Stimulated activated CD4-positive, alpha-beta T cell treated with anti-CD3 and anti-CD28 coated beads, Interleukin-4, amount 100 ng/mL, for 1 hour (primary cell): ENCODE results near the gene GLG1.
"Not testable (repeated sequence)": the region's sequence is repeated elsewhere in the genome, so short reads cannot be mapped to it uniquely, and the experiment has no call there.

Experiments
- DNase-seq: peaks from one replicate; pipeline ENCODE4 v3.0.0-alpha.2; 2020

GLG1 gene

DNA sequence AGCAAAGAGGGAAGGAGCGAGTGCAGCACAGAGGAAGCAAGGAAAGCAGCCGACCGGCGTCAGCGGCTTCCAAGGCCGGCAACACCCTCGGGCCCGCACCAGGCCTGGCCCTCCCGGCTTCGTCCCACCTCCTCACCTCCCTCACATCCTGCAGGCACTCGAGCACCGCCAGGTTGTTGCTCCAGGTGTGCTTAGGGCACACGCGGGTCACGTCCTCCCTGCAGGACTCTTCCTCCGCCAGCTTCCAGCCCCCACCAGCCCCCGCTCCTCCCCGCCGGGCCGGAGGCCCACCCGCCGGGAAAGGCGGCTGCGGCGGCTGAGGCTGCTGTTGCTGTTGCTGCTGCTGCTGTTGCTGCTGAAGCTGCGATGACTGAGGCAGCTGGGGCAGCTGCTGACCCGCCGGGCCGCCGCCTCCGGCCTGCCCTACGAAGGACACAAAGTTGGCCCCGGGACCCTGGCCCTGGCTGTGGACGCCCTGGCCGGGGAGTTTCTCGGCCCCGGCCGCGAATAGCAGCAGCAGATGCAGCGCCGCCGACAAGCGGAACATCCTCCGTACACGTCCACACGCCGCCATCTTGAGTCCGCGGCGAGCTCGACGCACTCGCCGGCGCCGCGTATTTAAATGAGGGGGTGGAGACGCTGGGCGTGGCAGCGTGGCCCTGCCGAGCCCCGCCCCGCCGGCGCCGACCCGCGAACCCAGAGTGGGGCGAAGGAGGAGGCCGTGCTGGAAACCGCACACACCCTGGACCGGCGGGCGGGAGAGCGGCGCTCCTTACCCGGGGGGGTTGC, at the start of gene GLG1:
Gene GLG1, minus strand, starts transcription at position 594 of the 789 bp plus-strand sequence. Its CDS starts 20 bp downstream, at position 574.
- peak; percentile 92 for DNase-seq

DNA sequence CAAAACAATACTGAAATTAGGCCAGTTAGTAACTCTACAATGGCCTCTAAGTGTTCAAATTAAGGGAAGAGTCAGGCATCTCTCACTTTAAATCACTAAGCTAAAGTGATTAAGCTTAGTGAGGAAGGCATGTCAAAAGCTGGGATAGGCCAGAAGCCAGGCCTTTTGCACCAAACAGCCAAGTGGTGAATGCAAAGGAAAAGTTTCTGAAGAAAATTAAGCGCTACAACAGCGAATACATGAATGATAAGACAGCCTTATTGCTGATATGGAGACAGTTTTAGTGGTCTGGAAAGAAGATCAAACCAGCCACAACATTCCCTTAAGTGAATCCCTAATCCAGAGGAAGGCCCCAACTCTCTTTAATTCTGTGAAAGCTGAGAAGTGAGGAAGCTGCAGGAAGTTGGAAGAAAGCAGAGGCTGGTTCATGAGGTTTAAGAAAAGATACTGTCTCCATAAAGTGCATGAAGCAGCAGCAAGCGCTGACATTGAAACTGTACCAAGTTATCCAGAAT, 47.7 kb upstream of the GLG1 start:
- no peak for DNase-seq

DNA sequence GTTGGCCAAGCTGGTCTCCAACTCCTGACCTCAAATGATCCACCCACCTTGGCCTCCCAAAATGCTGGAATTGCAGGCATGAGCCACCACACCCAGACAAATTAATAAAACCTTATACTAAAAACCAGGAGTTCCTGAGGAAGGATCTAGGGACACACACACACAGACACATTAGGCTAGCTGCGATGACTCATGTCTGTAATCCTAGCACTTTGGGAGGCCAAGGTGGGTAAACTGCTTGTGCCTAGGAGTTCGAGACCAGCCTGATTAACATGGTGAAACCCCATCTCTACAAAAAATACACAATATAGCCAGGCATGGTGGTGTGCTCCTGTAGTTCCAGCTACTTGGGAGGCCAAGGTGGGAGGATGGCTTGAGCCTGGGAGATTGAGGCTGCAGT, 46.0 kb upstream of the GLG1 start:
- DNase-seq: not testable (repeated sequence)

DNA sequence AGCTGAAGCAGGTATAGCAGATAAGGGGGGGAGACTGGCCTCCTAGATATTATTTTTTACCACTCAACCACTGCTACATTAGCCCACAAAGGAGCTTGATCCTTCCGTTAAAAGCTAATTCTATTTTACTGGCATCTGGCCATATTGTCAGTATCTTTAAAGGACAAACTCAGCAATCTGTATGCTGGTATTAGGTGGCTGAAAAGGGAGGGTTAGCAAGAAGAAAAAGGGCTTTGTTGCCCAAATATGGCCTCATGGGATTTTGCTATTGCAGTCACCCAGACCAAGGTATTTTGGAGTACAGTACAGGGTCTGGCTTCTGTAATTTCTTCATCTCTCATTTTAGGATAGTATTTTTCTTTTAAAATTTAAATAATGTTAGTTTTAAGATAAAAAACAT, 45.3 kb upstream of the GLG1 start:
- DNase-seq: no peak

DNA sequence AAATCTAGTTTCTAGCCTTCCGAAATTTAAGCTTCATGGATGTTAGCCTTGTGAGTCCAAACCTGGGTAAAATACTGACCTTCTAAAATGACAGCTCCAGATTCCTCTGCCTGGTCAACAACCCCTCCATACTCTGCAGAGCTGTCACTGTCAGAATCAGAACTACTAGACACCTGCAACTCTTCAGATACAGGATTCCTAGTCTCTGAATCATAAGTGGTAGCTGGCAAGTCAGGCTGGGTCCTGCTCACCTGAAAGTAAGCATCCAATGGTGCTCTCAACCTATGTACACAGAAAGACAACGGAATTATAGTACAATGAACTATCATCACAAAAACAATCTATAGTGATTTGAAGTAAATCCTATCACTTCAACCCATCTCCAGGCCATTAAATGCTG, 44.9 kb upstream of the GLG1 start:
- DNase-seq: no peak

DNA sequence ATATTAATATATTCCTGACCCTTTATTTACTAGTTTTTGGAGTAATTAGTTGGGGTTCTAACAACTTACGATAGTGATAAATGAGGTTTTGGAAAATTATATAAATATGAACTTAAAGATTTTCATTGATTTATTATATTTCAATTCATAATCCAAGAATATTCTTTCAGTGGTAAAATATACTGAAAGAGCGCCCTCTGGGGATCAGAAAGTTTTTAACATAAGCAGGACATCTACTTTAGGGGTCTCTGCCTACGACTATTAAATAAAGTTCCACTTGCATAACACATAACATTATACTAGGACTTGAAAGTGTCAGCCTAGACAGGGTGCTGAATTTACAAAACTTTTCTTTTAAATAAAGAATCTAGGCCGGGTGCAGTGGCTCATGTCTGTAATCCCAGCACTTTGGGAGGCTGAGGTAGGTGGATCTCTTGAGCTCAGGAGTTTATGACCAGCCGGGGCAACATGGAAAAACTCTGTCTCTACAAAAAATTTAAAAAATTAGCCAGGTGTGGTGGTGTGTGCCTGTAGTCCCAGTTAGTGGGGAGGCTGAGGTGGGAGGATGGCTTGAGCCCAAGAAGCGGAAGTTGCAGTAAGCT, 44.2 kb upstream of the GLG1 start:
- no peak for DNase-seq

DNA sequence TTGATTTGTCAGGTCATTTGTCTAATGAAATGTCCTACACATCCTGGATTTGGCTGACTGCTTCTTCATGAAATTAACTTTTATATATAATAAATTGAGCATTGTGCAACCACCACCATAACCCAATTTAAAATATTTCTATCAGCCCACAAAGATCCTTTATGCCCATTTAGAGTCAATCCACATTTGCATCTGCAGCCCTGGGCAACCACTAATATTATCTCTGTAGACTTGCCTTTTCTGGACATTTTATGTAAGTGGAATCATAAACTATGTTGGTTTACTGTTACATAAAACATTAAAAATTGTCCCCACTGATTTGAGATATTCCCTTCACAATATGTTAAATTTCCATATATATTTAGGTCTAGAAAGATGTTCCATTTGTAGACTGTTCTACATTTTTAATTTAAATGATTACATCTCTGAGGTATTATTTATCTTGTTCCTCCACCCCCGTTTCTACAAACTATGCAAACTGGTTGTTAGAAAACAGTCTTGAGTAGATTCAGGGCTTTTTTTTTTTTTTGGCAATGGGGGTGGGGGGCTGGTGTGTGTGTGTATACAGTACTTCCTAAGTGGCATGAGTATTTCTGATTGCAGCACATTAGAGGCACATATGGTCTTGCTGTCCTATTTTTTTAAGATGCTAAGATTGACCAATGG, 43.1 kb upstream of the GLG1 start:
- DNase-seq: no peak

DNA sequence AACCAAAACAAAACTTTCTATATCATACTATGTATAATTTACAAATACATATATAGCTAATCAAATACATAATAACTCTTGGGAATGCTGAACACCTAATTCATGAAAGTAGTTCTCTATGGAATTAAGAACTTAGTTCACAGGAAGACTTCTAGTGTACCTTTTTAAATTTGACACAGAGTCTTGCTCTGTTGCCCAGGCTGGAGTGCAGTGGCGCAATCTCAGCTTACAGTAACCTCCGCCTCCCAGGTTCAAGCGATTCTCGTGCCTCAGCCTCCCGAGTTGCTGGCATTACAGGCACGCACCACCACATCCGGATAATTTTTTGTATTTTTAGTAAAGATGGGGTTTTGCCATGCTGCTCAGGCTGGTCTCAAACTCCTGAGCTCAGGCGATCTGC, 35.1 kb upstream of the GLG1 start:
- no peak for DNase-seq

DNA sequence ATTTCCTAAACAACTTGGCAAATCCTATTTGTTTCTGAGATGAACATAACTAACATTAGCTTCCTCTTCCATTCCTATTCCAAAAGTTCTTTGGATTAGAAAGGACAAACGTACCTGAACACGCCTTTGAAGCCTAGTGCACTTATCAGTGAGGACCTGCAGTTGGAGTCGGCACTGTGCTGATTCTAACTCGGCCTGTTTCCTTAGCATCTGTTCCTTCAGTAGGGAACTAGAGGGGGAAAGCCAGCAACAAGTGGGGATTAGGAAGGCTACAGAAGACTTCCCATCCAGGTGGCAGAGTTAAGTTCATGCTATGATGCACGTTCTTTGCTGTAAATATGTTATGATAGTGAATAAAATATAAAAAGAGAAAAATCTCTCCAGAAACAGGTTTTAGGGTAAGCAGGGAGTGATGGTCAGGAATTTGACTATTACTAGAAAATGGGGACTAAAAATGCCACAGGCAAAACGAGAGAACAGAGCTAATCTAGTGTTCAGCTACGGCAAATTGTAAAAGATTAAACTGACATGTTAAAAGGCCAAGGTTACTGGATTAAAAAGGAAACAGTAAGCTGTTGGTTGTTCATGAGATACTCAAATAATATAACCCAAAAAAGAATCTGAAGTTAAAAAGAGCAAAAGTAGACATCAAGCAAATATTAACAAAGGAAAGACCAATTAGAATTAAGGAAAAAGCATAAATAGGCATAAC, 31.0 kb upstream of the GLG1 start:
- no peak for DNase-seq

DNA sequence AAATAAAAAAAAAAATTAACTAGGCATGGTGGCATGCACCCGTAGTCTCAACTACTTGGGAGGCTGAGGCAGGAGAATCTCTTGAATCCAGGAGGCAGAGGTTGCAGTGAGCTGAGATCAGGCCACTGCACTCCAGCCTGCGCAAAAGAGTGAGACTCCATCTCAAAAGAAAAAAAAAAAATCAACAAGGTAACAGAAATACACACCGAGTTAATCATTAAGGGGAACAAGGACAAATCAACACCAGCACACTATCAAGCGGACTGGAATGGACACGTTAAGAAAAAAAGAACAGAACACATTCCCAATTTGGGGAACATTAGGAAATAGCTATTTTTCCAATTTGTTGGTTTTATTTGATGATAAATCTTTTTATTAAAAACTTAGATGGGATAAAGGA, 28.4 kb upstream of the GLG1 start:
- DNase-seq: no peak

DNA sequence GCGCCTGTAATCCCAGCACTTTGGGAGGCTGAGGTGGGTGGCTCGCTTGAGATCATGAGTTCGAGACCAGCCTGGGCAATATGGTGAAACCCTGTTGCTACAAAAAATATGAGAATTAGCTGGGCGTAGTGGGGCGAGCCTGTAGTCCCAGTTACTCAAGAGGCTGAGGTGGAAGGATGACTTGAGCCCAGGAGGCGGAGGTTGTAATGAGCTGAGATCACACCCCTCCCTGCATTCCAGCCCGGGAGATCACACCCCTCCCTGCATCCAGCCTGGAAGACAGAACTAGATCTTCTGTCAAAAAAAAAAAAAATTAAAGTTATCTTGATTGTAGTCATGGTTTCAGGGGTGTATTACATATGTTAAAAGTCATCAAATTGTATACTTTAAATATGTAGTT, 26.8 kb upstream of the GLG1 start:
- DNase-seq: no peak

DNA sequence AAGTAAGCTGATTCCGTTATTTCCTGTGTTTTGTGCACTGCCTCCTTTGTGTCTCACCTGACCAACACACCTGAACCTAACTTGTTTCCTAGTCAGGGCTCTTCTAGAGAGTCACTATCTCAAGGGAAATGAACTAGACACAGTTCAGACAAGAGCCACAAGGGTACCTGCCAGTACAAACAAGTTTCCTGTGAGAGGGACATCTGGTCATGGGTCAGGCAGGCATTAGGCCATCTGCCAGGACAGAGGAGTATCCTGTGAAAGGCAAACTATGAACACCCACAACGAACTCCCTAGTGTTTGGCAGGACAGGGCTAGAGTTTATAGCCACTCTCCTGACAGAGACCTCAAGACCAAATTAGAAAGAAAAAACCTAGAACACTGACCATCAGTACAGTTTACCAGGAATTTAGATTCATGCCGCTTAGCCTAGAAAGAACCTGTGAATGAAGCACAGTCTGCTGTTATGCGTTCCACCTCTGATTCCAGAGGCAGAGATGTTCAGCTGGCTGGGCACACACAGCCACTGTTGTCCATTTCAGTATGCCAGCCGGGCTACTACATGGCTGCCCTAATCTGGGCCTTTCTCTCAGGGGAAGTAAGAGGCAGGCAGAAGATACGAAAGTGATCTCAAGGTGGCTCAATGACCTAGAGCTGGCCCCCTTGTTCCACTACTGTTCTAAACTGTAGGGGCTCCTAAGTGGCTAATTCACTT, 20.7 kb upstream of the GLG1 start:
- DNase-seq: no peak

DNA sequence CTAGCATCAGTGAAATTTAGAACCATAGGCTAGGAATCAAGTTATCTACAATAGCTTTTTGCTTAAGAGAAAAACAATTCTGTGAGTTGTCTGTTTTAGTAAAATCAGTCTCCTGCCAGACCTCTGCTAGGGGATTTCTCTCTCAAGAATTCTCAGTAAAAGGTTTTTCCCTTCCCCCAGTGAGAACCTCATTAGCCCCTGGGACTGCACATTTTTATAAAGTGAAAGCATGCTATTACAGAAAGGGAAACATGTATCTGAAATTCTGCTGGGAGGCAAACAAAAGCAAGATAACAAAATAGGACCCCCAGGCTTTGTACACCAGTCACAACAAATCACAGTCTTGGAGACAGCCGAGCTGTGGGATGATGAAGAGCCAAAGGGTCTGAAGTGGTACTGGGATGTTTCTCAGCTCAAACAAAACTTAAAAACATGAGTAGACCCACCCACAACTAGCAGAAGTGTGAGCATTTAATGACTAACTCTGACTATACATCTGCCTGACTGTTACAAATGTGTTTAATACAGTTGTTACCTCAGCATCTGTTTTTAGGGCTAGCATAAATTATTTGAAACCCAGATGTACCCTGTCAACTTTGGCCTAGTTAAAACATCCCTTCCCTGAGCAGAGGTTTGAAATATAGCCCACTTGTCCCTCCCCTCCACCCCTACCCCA, 20.0 kb upstream of the GLG1 start:
- DNase-seq: no peak

DNA sequence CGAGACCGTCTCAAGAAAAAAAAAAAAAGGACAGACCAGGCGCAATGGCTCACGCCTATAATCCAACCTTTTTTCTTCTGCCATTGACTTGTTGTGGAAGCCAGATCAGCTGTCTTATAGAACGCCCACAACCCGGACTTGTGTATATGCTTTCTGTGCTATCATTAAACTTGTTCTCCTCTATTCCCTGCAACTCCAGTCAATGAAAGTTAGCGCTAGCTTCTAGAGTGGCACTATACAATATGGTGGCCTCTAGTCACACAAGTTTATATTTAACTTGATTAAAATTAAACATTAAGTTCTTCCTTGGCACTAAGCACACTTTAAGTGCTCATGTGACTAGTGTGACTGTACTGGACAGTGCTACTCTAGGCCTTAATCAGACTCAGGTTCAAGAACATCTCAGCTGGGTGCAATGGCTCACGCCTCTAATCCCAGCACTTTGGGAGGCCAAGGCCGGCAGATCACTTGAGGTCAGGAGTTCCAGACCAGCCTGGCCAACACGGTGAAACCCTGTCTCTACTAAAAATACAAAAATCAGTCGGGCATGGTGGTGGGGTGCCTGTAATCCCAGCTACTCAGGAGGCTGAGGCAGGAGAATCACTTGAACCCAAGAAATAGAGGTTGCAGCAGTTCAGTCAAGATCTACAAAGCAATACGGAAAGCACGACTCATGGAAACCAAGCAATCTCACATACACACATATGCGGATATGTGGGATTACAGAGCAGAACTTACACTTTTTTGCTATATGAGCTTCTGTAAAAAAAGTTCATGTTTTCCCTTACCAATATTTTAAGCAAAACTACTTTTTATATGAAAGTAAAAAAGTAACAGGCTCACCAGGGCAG, 18.8 kb upstream of the GLG1 start:
- DNase-seq: no peak

DNA sequence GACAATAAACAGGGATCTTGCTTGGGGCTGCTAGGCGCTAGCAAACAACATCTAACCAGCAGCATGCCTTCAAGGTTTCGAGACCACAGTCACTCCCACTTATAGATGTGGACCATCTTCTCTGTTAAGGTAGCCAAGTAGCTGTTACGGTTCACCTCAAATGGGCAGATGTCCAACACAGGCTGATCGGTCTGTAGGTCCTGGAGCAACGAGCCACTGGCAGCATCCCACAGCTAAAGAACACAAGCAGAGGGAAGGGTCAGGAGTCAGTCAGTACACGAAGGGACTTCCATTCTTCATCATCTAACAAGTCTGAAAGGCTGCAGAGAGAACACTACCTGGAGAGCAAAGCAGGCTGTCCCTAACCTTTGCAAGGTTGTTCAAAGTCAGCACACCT, 16.9 kb upstream of the GLG1 start:
- DNase-seq: no peak

DNA sequence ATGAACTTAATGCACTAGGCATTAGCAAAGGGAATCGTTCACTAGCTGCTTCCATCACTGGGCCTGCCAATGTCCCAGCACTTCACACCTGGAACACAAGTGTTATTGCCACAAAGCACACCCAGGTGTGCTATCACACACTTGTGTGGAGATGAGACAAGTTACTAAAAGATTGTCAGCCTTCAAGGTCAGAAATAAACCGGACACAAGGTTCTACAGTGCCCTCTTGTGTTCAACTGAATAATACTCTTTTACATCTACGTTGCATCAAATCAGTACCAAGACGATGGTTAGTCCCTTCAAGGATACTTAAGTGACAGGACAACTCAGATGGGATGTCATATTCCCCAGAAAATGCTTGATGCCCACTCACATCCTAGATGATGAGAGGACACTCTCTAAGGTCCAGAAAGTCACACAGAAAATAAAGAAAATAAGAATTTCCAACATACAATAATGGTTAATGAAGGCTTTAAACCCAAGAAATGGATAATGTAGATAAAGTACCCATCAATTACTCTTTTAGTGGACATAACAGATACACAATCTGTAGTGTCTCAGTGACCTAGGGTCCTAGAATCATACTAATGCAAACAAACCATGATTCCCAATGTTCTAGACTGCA, 16.4 kb upstream of the GLG1 start:
- DNase-seq: no peak

DNA sequence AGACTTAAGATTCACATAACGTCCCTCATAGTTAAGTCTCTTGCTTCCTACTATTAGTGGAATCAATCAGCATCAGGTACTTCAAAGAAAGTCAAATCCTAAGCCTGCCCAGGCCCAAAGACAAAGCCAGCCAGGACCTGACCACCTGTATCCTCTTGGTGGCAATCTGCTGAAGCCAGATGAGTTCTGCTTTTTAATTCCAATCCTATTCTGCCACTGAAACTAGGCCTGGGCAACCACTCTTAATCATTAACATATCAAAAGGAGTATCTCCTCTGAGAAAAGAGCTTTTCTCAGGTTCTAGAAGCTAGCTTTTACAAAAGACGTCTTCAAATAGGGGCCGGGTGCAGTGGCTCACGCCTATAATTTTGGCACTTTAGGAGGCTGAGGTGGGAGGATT, 15.1 kb upstream of the GLG1 start:
- no peak for DNase-seq

DNA sequence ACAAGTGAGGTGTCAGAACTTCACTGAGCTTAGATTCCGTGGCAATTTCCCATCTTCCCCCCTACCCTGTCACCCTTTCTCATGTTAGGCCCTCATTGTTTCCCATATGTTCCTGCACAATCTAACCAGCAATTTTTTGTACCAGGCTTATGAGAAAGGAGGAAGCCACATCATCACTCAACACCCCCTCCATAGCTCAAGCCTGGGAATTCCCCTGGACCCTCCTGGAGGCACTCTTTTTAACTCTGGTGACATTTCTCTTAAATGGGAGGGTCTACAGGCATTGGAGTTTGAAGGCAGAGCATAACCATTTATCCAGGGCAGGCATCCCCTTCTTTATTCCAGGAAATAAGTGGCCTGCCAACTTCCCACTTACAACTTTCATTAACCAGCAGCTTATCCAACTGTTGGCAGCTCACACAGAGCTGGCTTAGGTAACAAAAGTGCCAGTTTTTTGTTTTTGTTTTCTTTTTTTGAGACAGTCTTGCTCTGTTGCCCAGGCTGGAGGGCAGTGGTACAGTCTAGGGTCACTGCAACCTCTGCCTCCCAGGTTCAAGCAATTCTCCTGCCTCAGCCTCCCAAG, 10.4 kb upstream of the GLG1 start:
- DNase-seq: no peak

DNA sequence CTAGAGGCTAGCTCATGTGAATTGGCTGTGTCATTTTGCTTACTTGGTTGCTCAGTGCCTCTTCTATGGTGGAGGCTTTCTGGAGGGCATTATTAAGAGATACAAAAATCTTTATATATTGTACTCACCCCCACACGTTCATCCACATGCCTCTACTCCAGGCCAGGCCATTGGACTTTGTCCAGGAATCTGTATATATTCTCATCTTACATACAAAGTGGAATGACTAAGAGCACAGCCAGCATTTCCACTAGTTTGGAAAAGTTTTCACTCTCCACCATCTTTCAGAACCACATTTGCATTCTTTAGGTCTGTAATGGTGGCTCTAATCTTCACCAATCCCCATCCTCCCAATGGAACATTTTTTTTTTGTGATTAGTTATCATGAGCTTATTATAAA, 4.8 kb upstream of the GLG1 start:
- no peak for DNase-seq

DNA sequence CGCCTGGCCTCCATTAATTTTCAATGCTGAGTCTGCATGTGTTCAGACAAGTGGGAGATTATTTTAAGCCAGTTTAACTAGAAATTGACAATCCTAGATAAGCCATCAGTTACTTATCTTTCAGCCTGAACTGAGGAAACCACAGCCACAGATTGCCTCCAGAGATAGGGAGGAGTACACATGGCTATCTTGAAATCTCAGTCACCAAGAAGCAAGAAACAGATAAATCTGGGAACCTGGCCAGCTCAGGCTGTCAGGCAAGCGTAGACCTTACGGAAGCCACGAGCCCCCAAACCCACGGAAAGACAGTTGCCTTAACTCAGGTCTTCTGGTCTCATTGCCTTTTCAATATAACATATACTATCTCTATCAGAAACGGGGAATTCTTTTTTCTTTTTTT, 2.0 kb upstream of the GLG1 start:
- no peak for DNase-seq
